Hematopoietic multipotent progenitor cell (in vitro differentiated cells): ENCODE measurements around the gene NCAPD2. TPM values are rescaled to one million over a fixed set of nuclear protein-coding genes. Genes with fewer than 3 reads are reported as not detected.
"Not testable (repeated sequence)": the region's sequence is repeated elsewhere in the genome, so short reads cannot be mapped to it uniquely, and the experiment has no call there.

Source experiments
- DNase-seq, 3 donors: peaks; one replicate each; pipeline ENCODE4 v3.0.0-alpha.2; 2011 to 2015; ENCODE audit warnings: low read depth in 2 of 3, low spot score in 2 of 3
- total RNA-seq: library from RNA; depleted of rRNA; stranded (reverse); fragments of >200 nt; gene quantifications from one replicate; pipeline ENCODE4 v1.2.3, GENCODE V29; 2012

Gene NCAPD2
- total RNA-seq, 1 donor = 41.5 TPM

DNA sequence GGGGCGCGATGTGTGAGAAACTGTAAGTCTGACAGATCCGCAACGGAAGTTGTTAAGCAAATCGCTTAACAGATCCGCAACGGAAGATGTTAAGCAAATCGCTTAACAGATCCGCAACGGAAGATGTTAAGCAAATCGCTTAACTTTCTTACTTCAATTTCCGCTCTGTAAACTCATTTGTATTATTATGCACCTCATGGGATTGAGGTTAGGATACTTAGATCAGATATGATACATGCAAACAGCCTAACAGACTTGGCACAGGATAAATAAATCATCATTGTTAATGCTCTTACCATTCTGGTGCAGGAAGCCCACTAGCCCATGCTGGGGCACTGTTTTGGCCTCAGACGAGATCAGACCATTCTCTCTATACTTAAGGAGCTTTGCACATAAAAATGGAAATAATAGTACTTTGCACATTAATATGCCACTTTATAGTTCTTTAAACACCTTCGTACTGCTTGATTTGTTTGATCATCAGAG, 399 bp downstream of the NCAPD2 start:
- DNase-seq = peak in 1 of 3 donors; percentile 38

DNA sequence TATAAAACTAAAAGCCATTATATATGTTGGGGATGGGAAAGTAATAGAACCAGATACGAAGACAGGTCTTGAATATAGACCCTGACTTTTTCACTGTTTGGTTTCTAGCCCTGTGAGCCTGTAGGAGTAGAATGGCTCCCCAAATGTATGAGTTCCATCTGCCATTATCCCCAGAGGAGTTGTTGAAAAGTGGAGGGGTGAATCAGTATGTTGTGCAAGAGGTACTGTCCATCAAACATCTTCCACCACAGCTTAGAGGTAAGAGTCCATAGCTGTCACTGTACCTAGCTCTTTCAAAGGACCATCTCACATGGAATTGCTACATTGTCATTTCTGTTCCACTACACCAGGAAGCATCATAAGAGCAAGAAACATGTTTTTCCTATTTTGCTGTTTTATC, 1.1 kb downstream of the NCAPD2 start:
- no peak for DNase-seq

DNA sequence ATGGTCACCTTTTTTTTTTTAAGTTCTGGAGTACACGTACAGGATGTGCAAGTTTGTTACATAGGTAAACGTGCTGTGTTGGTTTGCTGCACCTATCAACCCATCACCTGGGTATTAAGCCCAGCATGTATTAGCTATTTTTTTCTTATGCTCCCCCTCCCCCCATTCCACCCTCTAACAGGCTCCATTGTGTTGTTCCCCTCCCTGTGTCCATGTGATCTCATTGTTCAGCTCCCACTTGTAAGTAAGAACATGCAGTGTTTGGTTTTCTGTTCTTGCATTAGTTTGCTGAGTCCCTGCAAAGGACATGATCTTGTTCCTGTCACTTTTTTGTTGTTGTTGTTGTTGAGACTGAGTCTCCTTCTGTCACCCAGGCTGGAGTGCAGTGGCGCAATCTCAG, 3.4 kb downstream of the NCAPD2 start:
- DNase-seq = not testable (repeated sequence)

DNA sequence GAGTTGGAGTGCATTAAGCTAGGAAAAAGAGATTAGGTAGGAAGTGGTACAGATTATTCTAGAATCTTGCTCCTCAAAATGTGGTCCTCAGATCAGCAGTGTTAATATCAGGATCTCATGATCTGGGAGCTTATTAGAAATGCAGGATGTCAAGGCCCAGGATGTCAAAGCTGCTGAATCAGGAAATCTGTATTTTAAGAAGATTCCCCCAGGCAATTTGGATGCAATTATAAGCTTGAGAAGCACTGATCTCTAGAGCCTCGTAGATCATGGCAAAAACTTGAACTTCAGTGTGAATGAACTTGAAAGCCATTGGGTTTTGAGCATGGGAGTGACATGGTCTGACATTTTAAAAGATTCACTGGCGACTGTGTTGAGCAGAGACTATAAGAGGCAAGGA, 6.6 kb downstream of the NCAPD2 start:
- no peak for DNase-seq

DNA sequence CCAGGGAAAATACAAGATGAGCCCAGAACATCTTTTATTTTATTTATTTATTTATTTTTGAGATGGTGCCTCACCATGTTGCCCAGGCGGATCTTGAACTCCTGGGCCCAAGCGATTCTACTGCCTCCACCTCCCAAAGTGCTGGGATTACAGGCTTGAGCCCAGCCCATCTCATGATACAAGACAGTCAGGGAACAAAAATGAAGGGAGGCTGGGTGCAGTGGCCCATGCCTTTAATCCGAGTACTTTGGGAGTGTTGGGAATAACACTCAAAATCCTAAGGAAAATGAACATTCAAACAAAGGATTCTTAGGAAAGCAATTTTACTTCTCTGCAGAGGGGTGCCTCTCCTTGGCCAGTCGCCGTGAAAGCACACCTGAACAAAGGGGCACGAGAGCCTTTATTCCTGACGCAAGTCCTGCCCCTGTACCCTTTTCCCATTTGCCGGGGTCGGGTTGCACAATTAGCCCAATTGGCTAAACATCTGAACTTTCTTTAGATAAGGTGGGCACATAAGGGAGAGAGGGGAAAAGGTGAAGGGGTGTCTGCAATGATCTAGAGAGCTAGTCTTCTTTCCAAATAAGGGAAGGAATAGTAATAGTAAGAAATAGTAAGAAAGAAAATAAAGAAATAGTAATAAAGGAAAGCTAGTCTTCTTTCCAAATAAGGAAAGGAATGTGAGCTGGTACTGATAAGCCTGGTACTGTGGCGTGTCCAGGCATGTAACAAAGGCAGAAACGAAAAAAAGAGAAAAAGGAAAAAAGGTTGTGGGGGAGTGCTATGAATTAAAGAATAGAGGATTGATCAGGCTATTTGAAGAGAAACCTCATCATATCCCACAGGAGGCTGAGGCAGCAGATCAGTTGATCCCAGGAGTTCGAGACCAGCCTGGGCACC, 13.4 kb downstream of the NCAPD2 start:
- no peak for DNase-seq

DNA sequence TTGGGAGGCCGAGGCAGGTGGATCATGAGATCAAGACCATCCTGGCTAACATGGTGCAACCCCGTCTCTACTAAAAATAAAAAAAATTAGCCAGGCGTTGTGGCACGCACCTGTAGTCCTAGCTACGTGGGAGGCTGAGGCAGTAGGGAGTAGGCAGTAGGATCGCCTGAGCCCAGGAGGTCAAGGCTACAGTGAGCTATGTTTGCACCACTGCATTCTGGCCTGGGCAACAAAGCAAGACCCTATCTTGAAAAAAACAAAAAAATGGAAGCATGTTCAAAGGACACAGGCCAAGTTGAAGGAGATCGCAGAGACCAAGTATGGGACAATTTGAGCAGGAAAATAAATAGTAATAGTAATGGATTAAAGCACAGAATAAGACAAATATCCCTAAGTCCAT, 14.2 kb downstream of the NCAPD2 start:
- DNase-seq = no peak

DNA sequence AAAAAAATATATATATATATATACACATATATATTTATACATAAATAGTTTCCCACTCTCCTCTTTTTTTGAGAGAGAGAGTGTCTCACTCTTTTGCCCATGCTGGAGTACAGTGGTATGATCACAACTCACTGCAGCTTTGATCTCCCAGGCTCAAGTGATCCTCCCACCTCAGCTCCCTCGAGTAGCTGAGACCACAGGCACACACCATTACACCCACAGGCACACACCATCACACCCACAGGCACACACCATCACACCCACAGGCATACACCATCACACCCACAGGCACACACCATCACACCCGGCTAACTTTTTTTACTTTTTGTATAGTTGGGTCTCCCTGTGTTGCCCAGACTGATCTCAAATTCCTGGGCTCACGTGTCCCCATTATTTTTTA, 26.3 kb downstream of the NCAPD2 start:
- DNase-seq = no peak

DNA sequence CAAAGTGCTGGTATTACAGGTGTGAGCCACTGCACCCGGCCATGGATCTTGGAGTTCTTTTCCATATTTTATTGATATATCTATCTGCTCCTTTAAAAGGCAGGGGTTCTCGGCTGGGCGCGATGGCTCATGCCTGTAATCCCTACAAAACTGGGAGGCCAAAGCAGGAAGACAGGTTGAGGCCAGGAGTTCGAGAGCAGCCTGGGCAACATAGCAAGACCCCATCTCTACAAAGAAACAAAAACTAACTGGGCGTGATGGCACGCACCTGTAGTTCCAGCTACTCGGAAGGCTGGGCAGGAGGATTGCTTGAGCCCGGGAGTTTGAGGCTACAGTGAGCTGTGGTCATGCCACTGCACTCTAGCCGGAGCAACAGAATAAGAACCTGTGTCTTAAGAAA, 28.3 kb downstream of the NCAPD2 start:
- no peak for DNase-seq

DNA sequence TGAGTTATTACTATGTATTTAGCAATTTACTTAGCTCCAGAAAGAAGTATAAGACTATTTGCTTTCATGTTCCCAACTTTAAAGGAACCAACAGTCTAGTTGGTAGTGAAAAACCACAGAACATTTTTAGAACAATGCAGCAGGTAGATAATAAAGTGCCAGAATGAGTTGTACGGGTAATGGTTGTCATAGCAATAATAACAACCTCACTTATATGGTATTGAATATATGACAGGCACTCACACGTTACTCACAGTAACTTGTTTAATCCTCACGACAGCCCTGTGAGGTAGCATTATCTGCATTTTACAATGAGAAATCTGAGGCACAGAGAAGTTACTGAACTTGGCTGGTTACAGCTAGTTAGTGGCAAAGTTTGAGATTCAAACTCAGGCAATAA, 29.8 kb downstream of the NCAPD2 start:
- no peak for DNase-seq

DNA sequence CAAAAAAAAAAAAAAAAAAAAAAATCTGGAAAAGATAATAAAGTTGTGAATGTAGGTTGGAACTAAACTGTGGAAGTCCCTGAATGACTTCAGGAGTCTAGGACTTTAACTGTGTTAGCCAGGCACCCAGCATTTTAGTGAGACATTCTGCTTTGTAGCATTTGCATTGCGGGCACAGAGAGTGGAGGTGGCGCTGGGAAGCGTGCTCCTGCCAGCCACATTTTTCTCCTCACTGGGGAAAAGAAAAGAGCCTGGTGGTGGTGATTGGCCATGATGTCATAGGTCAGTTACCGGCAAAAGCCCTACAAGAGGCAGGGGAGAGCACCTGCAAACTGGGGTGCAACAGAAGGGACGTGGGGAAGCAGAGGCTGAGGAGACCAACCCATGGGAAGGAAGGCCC, 30.7 kb downstream of the NCAPD2 start:
- DNase-seq = no peak

DNA sequence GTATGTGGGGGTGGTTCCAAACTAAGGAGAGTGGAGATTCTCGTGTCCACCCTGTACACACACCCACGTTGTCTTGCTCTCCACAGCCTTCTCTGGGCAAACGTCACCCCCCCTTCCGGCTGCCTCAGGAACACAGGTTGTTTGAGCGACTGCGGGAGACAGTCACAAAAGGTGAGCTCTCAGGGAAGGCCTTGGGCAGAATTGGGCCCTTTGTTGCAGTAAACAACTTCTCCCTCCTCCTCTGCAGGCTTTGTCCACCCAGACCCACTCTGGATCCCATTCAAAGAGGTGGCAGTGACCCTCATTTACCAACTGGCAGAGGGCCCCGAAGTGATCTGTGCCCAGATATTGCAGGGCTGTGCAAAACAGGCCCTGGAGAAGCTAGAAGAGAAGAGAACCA, 32.3 kb downstream of the NCAPD2 start:
- no peak for DNase-seq

DNA sequence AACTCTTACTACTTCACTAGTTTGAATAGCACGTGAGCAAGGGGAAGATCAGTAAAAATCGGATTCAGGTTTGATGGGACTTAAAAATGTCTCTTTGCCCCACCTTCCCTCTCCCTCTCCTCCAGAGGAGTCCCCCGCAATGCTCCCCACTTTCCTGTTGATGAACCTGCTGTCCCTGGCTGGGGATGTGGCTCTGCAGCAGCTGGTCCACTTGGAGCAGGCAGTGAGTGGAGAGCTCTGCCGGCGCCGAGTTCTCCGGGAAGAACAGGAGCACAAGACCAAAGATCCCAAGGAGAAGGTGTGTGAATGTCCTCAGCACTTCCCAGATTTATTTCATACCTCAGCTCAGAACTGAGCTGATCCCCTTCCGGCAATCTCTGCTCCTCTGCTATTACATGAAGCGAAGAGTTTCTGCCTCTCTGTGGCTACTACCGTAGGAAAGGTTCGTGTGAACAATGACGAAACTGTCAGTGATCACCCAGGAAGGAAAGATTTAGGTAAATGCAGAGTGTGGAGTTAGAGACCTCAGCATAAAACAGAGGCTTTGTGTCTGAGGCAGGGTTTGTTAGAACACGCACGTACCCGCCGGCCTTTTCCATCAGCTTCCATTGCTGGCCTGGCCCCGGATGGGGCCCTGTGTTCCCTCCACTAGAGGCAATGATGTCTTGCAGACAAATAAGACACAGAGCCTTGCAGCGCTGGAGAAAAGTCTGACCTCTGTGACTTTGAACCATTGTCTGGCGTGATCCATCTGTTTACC, 33.0 kb downstream of the NCAPD2 start:
- DNase-seq = no peak

DNA sequence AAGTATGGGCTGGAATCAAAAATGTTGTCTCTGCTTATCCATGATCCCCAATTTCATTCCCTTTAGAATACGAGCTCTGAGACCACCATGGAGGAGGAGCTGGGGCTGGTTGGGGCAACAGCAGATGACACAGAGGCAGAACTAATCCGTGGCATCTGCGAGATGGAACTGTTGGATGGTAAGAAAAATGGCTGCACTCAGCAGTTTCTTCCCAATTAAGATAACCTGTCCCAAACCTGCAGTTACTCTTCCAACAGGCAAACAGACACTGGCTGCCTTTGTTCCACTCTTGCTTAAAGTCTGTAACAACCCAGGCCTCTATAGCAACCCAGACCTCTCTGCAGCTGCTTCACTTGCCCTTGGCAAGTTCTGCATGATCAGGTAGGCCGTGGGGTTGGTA, 33.8 kb downstream of the NCAPD2 start:
- no peak for DNase-seq

DNA sequence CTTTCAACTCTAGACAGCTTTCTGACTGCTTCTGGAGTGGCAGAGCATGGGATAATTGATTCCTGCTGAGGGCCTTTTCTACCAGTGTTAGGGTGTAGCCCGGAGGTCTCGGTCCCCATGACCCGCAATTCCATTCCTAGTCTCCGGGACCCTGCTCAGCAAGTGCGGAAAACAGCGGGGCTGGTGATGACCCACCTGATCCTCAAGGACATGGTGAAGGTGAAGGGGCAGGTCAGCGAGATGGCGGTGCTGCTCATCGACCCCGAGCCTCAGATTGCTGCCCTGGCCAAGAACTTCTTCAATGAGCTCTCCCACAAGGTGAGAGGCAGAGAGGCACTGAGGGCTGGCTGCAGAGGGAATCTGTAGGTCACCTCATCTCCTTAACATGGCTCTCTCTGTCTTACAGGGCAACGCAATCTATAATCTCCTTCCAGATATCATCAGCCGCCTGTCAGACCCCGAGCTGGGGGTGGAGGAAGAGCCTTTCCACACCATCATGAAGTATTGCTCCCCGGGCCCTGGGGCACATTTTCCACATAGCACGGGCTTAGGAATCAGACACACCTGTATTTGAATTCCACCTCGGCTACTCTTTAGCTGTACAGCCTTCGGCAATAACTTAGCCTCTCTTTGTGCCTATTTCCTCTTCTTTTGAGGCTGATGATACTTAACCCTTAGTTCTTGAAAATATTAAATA, 34.8 kb downstream of the NCAPD2 start:
- no peak for DNase-seq

DNA sequence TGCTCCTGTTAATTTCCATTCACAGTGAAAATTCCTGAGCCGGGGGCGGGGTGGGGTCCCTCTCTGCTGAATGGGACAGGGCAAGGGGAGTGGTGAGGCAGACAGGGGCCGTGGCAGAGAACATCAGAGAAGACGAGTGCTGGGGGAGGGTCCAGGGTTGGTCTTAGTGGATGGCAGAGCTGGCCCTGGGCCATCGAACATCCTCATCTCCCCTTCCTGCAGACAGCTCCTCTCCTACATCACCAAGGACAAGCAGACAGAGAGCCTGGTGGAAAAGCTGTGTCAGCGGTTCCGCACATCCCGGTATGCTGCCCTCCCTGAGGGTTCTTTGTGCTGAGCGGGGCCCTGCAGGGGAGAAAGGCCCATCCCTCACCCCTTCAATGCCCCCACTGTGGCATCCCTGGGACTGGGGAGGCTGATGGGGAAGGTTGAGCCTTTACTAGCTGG, 35.4 kb downstream of the NCAPD2 start:
- DNase-seq = no peak

DNA sequence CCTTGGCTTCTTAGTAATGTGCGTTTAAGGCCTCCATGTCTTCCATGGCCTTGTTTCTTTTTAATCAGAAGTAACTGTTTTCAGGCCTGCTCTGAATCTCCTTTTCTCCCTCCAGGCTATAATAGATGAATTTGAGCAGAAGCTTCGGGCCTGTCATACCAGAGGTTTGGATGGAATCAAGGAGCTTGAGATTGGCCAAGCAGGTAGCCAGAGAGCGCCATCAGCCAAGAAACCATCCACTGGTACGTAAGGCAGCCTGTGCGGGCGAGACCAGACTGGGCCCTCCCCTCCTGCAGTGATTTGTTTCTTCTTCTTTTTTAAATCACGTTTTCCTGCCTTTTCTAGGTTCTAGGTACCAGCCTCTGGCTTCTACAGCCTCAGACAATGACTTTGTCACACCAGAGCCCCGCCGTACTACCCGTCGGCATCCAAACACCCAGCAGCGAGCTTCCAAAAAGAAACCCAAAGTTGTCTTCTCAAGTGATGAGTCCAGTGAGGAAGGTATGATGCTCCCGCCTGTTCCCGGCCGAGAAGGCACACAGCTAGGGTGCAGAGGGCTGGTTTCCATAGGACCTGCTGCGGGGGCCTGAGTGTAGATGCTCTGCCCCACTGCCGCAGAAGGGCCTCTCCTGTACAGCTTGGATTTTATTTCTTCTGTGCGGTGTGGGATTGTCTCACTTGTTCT, 36.8 kb downstream of the NCAPD2 start:
- no peak for DNase-seq

DNA sequence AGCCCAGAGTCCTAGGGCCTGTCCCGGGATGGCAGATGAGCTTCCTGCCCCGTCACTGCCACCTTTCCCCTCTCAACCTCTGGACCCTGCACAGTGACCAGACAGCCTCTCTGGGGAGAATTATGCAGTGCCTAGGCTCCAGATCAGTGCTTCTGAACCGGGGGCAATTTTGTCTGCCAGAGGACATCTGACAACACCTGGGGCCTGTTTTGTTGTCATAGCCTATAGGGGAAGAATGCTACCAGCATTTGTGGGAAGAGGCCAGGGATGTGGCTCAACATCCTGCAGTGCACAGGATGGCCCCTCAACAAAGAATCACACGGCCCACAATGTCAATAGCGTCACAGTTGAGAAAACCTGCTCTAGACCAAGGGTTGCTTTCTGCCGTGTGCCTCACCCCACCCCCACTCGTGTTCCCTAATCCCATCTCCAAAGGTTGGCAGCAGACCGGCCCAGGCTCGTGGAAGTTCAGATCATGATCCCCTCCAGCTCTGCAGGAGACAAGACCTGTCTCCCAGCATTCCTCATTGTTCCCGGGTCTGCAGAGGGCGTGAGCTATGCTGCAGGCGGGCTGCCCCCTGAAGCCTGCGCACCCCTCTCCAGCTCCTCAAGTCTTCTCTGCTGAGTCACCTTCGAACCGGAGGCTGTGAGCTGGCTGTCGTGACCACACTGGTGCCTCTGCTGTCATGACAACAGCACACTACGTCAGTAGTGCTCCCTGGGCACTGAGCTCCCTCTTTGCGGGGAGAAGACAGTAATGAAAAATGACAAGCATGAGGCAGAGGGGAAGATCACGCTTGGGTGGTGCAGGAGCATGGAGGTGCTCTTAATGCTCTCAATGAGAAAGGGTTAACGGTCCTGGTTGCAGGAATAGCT, 38.4 kb downstream of the NCAPD2 start:
- peak; percentile 58 to 97 (median 97) for DNase-seq

DNA sequence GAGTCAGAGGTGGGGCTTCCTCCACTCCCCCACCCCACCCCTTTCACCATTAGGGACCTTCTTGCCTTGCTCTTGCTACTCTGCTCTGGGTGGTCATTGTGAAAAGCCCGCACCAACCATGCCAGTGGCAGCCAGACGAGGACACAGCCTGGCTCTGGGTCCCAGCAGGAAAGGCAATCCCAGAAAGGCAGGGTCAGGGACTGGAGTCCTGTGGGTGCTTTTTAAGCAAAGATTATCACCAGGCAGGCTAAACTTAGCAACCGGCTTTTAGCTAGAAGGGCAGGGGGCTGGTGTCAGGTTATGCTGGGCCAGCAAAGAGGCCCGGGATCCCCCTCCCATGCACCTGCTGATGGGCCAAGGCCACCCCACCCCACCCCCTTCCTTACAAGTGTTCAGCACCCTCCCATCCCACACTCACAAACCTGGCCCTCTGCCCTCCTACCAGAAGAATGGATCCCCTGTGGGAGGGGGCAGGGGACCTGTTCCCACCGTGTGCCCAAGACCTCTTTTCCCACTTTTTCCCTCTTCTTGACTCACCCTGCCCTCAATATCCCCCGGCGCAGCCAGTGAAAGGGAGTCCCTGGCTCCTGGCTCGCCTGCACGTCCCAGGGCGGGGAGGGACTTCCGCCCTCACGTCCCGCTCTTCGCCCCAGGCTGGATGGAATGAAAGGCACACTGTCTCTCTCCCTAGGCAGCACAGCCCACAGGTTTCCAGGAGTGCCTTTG, 39.2 kb downstream of the NCAPD2 start:
- DNase-seq = peak in 1 of 3 donors; percentile 22

DNA sequence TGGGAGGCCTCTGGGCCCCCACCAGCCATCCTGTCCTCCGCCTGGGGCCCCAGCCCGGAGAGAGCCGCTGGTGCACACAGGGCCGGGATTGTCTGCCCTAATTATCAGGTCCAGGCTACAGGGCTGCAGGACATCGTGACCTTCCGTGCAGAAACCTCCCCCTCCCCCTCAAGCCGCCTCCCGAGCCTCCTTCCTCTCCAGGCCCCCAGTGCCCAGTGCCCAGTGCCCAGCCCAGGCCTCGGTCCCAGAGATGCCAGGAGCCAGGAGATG, 39.7 kb downstream of the NCAPD2 start:
- DNase-seq = no peak
